NCI-H69 (cell line): ENCODE results near the gene CHCHD6.

Experiments used
- DNase-seq: peaks from one replicate; lab custom pipeline; 2025; lab: John Stamatoyannopoulos, UW

CHCHD6 gene

GRCh38 chr3:126993436-126993835, 289.4 kb downstream of the CHCHD6 start:
- no peak for DNase-seq

- no peak for DNase-seq
These were observed 290.7 kb downstream of the CHCHD6 start for GRCh38 chr3:126994661-126995245.

GRCh38 chr3:126995254-126995780, 291.3 kb downstream of the CHCHD6 start:
- DNase-seq, result no peak

- no peak for DNase-seq
These were observed 292.0 kb downstream of the CHCHD6 start for GRCh38 chr3:126995926-126996512.

GRCh38 chr3:126996905-126997304, 292.9 kb downstream of the CHCHD6 start:
- no peak for DNase-seq

GRCh38 chr3:126997455-126998038, 293.5 kb downstream of the CHCHD6 start:
- no peak for DNase-seq

- peak; percentile 50 for DNase-seq
These were observed 294.3 kb downstream of the CHCHD6 start for GRCh38 chr3:126998320-126998719.

- DNase-seq, result peak; percentile 83
These were observed 294.7 kb downstream of the CHCHD6 start for GRCh38 chr3:126998728-126999127.

GRCh38 chr3:126999383-126999782, 295.3 kb downstream of the CHCHD6 start:
- no peak for DNase-seq

GRCh38 chr3:127000119-127000518, 296.1 kb downstream of the CHCHD6 start:
- DNase-seq, result no peak

GRCh38 chr3:127000761-127001160, 296.7 kb downstream of the CHCHD6 start:
- DNase-seq, result no peak

GRCh38 chr3:127001486-127002194, 297.6 kb downstream of the CHCHD6 start:
- no peak for DNase-seq

- DNase-seq, result no peak
These were observed 298.4 kb downstream of the CHCHD6 start for GRCh38 chr3:127002195-127003174.

- no peak for DNase-seq
These were observed 299.1 kb downstream of the CHCHD6 start for GRCh38 chr3:127003175-127003555.

GRCh38 chr3:127003601-127004280, 299.7 kb downstream of the CHCHD6 start:
- DNase-seq, result no peak

GRCh38 chr3:127004641-127005397, 300.8 kb downstream of the CHCHD6 start:
- no peak for DNase-seq

- DNase-seq, result no peak
These were observed 301.9 kb downstream of the CHCHD6 start for GRCh38 chr3:127005864-127006500.

- peak; percentile 34 for DNase-seq
These were observed 302.9 kb downstream of the CHCHD6 start for GRCh38 chr3:127006781-127007436.

GRCh38 chr3:127008236-127008635, 304.2 kb downstream of the CHCHD6 start:
- DNase-seq, result peak; percentile 85
